Activated CD8-positive, alpha-beta T cell treated with anti-CD3 and anti-CD28 coated beads for 36 hours (primary cell): Measurements from ENCODE around the gene CREBBP. TPM values are rescaled to one million over a fixed set of nuclear protein-coding genes. Genes with fewer than 3 reads are reported as not detected.

Experiments
- ATAC-seq: fragments of 200-7000 bp; cut with Tn5 transposase; one replicate; pipeline ENCODE4 v1.10.0; 2021; ENCODE audit warnings: mild to moderate bottlenecking, moderate library complexity
- CTCF ChIA-PET: fragments of 350-600 bp; sonication (Branson Sonifier 250); formaldehyde crosslinking; loops from one replicate; lab custom pipeline; 2021; ENCODE audit warnings: antibody characterized with exemption; lab: Charles Lee
- POLR2A ChIA-PET: fragments of 350-600 bp; sonication (Branson Sonifier 250); formaldehyde crosslinking; loops from one replicate; lab custom pipeline; 2021; ENCODE audit warnings: antibody characterized with exemption; lab: Charles Lee
- DNase-seq: peaks from one replicate; pipeline ENCODE4 v3.0.0-alpha.2; 2020
- H3K27ac Mint-ChIP-seq: one replicate; pipeline ENCODE4 v1.8.0; 2021; ENCODE audit warnings: mild to moderate bottlenecking, mixed read lengths
- H3K27me3 Mint-ChIP-seq: one replicate; pipeline ENCODE4 v1.8.0; 2021; ENCODE audit warnings: mixed read lengths
- H3K36me3 Mint-ChIP-seq: one replicate; pipeline ENCODE4 v1.8.0; 2021; ENCODE audit warnings: low read depth, mixed read lengths
- H3K4me1 Mint-ChIP-seq: one replicate; pipeline ENCODE4 v1.8.0; 2021; ENCODE audit warnings: low read depth, mixed read lengths
- H3K4me3 Mint-ChIP-seq: one replicate; pipeline ENCODE4 v1.8.0; 2021; ENCODE audit warnings: mild to moderate bottlenecking, moderate library complexity, mixed read lengths
- H3K9me3 Mint-ChIP-seq: one replicate; pipeline ENCODE4 v1.8.0; 2021; ENCODE audit warnings: mixed read lengths
- intact Hi-C: fragments of 100-400 bp; cut with micrococcal nuclease; formaldehyde crosslinking; loops from one replicate; pipeline ENCODE4 v1.10.0; 2022
- total RNA-seq, 2 experiments: library from RNA; stranded (reverse); gene quantifications; one replicate each; pipeline ENCODE4 v1.2.3, GENCODE V29; 2021
- TF ChIP-seq, protein P1 (sequence below): fragments of 200-600 bp; IDR thresholded peaks from one replicate; pipeline ENCODE4 v1.8.0; 2022; ENCODE audit warnings: antibody characterized with exemption, mild to moderate bottlenecking

The CREBBP gene
- total RNA-seq, 2 experiments from 2014 or later: 27.9 to 33.5 TPM

DNA sequence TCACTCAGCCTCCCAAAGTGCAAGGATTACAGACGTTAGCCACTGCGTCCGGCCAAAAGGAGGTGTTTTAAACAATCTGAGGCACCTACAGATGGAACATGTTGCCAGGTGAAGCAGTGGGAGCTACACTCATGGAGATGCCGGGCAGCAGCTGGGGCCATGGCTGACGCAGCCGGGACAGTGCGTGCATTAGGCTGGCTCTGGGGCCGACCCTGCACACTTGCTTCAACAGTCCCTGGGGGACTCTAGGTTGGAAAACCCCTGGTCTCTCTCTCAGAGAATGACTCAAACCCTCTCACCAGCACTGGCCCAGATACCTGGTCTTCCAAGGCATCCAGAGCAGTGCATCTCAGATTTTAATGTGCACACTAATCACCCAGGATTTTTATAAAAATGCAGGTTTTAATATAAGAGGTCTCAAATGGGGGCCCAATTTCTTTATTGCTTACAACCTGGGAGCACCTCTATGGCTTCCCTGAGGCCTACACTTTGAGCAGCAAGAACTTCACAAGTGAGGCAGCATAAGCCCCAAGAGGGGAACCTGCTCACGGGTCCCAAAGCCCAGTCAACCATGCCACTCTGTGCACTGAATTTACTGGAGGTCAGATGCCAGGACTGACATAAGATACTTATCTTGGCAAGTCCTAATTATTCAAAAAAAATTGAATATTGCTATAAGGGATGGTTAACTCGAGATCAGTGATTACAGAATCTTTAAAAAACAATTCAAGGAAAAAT is 92.4 kb downstream of the CREBBP start:
- no peaks in the 10 kb centered on the region for H3K9me3 Mint-ChIP-seq
- peaks cover 41% of the 10 kb centered on the region for H3K4me1 Mint-ChIP-seq
- DNase-seq: no peak
- ChIA-PET CTCF (no interaction called here), POLR2A (no interaction called here)
- peaks cover 42% of the 10 kb centered on the region for H3K36me3 Mint-ChIP-seq
- H3K27ac Mint-ChIP-seq: no peak overlapping the region
- ATAC-seq: peak; percentile 45
- no peak overlapping the region for H3K4me3 Mint-ChIP-seq
- no peaks in the 10 kb centered on the region for H3K27me3 Mint-ChIP-seq
- intact Hi-C loops: no loop called here
- TF ChIP-seq, protein P1, sequence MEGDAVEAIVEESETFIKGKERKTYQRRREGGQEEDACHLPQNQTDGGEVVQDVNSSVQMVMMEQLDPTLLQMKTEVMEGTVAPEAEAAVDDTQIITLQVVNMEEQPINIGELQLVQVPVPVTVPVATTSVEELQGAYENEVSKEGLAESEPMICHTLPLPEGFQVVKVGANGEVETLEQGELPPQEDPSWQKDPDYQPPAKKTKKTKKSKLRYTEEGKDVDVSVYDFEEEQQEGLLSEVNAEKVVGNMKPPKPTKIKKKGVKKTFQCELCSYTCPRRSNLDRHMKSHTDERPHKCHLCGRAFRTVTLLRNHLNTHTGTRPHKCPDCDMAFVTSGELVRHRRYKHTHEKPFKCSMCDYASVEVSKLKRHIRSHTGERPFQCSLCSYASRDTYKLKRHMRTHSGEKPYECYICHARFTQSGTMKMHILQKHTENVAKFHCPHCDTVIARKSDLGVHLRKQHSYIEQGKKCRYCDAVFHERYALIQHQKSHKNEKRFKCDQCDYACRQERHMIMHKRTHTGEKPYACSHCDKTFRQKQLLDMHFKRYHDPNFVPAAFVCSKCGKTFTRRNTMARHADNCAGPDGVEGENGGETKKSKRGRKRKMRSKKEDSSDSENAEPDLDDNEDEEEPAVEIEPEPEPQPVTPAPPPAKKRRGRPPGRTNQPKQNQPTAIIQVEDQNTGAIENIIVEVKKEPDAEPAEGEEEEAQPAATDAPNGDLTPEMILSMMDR: no peak

DNA sequence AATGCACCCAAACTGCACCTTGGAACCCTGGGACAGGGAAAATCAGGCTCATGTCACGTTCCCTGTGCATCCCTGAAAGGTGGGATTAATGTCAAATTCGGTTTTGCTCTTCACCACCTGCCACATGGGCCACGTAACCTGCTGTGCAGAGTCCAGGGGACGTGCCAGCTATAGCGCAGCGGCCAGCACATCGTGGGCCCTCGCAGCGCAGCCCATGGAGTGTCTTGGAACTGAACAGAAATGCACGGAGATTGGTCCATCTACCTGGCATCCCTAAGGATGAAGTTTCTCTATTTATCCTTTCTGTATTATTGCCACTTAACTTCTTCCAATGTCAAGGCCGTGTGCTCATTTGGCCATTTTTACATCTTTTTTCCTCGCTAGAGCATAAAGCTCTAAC is 95.1 kb downstream of the CREBBP start:
- POLR2A ChIA-PET: no interaction called here
- TF ChIP-seq, protein P1: no peak
- no peaks in the 10 kb centered on the region for H3K9me3 Mint-ChIP-seq
- H3K27ac Mint-ChIP-seq: no peak overlapping the region
- no peak overlapping the region for H3K4me3 Mint-ChIP-seq
- CTCF ChIA-PET: interaction anchor here (1.1 kb wide), 1 partner anchor 22 kb away, joined by 3 read pairs; no protein-coding TSS in a partner anchor
- no peaks in the 10 kb centered on the region for H3K27me3 Mint-ChIP-seq
- peaks cover 27% of the 10 kb centered on the region for H3K4me1 Mint-ChIP-seq
- intact Hi-C loops: no loop called here
- ATAC-seq (no peak), DNase-seq (no peak)
- peaks cover 19% of the 10 kb centered on the region for H3K36me3 Mint-ChIP-seq

DNA sequence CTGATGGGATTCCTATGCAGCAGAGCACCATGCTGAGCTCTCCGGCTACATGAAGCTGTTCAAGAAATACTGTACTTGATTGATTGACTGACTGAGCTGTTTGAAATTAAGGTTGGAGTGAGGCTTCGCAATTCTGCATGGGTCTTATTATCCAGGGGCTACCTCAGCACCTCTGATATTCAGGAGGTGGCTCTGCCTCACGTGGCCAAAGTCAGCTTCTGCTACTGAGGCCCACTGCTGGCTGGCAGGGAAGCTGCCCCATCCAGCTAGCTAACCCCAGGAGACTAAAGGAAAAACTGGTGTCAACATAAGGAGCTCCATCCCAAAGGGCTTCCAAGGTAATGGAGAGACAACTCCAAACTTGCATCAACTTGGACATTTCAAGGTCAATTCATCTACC is 97.0 kb downstream of the CREBBP start:
- TF ChIP-seq, protein P1: no peak
- Mint-ChIP-seq H3K27ac (no peak overlapping the region), H3K4me1 (peaks cover 11% of the 10 kb centered on the region), H3K4me3 (no peak overlapping the region), H3K36me3 (peaks cover 12% of the 10 kb centered on the region), H3K27me3 (no peaks in the 10 kb centered on the region), H3K9me3 (no peaks in the 10 kb centered on the region)
- DNase-seq (no peak), ATAC-seq (no peak)
- ChIA-PET CTCF (no interaction called here), POLR2A (no interaction called here)
- intact Hi-C loops: no loop called here

DNA sequence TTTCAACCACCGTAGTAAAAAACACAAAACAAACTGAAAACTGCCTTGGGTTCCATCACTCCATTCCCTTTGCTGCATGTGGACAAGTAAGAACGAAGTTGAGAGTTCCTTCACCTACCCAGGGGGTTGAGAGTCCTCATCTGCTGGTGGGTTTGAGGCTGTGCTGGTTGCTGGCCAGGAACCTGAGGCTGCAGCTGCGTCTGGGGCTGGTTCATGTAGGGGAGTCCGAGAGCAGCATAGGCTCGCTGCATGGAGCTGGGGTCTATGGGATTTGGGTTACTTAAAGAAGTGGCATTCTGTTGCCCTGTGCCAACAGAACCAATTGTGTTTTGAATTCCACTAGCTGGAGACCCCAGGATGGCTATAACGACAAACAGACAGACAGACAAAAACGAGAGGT is 97.9 kb downstream of the CREBBP start:
- intact Hi-C loops: no loop called here
- ATAC-seq: no peak
- POLR2A ChIA-PET: no interaction called here
- CTCF ChIA-PET: interaction anchor here (0.6 to 2.1 kb wide), 3 partner anchors 8 to 96 kb away, joined by 3 to 4 read pairs (median 4); no protein-coding TSS in a partner anchor
- peaks cover 7% of the 10 kb centered on the region for H3K36me3 Mint-ChIP-seq
- H3K4me1 Mint-ChIP-seq: peaks cover 4% of the 10 kb centered on the region
- no peaks in the 10 kb centered on the region for H3K9me3 Mint-ChIP-seq
- DNase-seq: no peak
- TF ChIP-seq, protein P1: no peak
- no peak overlapping the region for H3K27ac Mint-ChIP-seq
- H3K27me3 Mint-ChIP-seq: no peaks in the 10 kb centered on the region
- no peak overlapping the region for H3K4me3 Mint-ChIP-seq

DNA sequence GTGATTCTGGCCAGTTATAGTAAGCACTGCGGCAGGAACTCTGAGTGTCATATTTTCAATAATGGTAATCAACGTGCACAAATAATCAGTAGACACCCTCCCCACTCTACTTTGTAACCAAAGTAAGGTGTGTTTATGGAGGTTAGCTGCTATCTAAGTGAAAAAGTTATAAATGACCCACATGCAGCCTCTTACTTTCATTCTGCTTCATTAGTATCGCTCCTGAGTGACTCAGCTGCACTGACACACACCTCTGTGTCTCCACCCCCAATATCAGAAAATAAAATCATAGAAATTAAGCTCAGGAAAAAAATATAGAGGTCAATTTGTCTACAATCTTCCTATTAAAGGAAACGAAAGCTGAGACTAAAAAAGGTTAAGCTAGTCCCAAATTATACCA is 99.1 kb downstream of the CREBBP start:
- no peak for DNase-seq
- Mint-ChIP-seq H3K4me3 (no peak overlapping the region), H3K27ac (no peak overlapping the region), H3K27me3 (no peaks in the 10 kb centered on the region), H3K4me1 (peaks cover 4% of the 10 kb centered on the region), H3K9me3 (no peaks in the 10 kb centered on the region), H3K36me3 (peaks cover 7% of the 10 kb centered on the region)
- ATAC-seq: no peak
- POLR2A ChIA-PET: no interaction called here
- CTCF ChIA-PET: interaction anchor here (1.1 to 2.1 kb wide), 4 partner anchors 10 to 97 kb away, joined by 3 to 7 read pairs (median 4); no protein-coding TSS in a partner anchor
- TF ChIP-seq, protein P1: no peak
- intact Hi-C loops: no loop called here
